AG04449 (cell line): Measurements from ENCODE around the gene FAM9C.

Experiments
- CTCF ChIA-PET: fragments of 350-600 bp; formaldehyde crosslinking; extraction: SDS; loops from one replicate; lab custom pipeline; 2021; ENCODE audit warnings: antibody characterized with exemption; lab: Yijun Ruan, JAX
- POLR2A ChIA-PET: fragments of 400-600, 350-600 bp; formaldehyde crosslinking; extraction: SDS; loops from one replicate; lab custom pipeline; 2020; ENCODE audit warnings: antibody characterized with exemption, inconsistent platforms; lab: Yijun Ruan, JAX
- DNase-seq: peaks from one replicate; pipeline ENCODE4 v3.0.0-alpha.2; 2010; ENCODE audit warnings: low read depth, low spot score
- H3K4me3 ChIP-seq: 2 replicates; pipeline ENCODE4 v1.5.1; 2011; ENCODE audit warnings: low read depth, mild to moderate bottlenecking, control low read depth, low read length
- TF ChIP-seq, protein P1 (sequence below): IDR thresholded peaks from one replicate; pipeline ENCODE4 v1.5.1; 2011; ENCODE audit warnings: mild to moderate bottlenecking, moderate library complexity, low read length, control low read depth, inconsistent platforms; ENCODE audit not compliant: insufficient read depth; ENCODE audit errors: missing control alignments

The FAM9C gene

GRCh38 chrX:13051529-13052172 is 7.2 kb upstream of the FAM9C start:
- ChIA-PET POLR2A (no interaction called here), CTCF (no interaction called here)
- no peak overlapping the region for H3K4me3 ChIP-seq
- DNase-seq, result no peak
- TF ChIP-seq, protein P1, sequence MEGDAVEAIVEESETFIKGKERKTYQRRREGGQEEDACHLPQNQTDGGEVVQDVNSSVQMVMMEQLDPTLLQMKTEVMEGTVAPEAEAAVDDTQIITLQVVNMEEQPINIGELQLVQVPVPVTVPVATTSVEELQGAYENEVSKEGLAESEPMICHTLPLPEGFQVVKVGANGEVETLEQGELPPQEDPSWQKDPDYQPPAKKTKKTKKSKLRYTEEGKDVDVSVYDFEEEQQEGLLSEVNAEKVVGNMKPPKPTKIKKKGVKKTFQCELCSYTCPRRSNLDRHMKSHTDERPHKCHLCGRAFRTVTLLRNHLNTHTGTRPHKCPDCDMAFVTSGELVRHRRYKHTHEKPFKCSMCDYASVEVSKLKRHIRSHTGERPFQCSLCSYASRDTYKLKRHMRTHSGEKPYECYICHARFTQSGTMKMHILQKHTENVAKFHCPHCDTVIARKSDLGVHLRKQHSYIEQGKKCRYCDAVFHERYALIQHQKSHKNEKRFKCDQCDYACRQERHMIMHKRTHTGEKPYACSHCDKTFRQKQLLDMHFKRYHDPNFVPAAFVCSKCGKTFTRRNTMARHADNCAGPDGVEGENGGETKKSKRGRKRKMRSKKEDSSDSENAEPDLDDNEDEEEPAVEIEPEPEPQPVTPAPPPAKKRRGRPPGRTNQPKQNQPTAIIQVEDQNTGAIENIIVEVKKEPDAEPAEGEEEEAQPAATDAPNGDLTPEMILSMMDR, result no peak

- POLR2A ChIA-PET, result no interaction called here
- CTCF ChIA-PET, result no interaction called here
- TF ChIP-seq, protein P1, result no peak
- no peak overlapping the region for H3K4me3 ChIP-seq
- DNase-seq, result no peak
Observed at GRCh38 chrX:13051167-13051528, 6.7 kb upstream of the FAM9C start.

DNA sequence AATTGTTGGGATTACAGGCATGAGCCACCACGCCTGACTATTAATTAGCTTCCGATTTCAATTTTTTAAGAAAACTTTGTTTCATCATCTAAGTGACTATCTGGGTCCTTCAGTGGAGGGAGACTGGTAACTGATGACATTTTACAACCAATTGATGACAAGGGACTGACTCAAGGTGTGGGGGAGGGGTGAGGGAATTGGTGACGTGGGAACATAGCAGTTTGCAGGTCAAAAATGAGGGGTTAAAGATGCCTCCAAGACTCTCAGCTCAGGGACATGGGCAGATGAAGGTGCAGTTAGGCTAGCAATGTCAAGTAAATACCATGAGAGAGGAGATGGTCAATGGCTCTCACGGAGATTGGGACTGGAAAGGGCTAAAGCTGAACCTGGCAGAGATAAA is 5.7 kb upstream of the FAM9C start:
- no peak overlapping the region for H3K4me3 ChIP-seq
- CTCF ChIA-PET, result interaction anchor here (1.2 kb wide), 1 partner anchor 438 kb away, joined by 5 read pairs; no protein-coding TSS in a partner anchor
- POLR2A ChIA-PET, result no interaction called here
- TF ChIP-seq, protein P1, result no peak
- DNase-seq, result no peak

GRCh38 chrX:13048280-13048679 is 3.9 kb upstream of the FAM9C start:
- no peak overlapping the region for H3K4me3 ChIP-seq
- POLR2A ChIA-PET, result no interaction called here
- no peak for DNase-seq
- CTCF ChIA-PET, result interaction anchor here (1.0 kb wide), 1 partner anchor 12 kb away, joined by 3 read pairs; no protein-coding TSS in a partner anchor
- TF ChIP-seq, protein P1, result no peak

- no peak for DNase-seq
- TF ChIP-seq, protein P1, result no peak
- POLR2A ChIA-PET, result no interaction called here
- CTCF ChIA-PET, result interaction anchor here (1.0 kb wide), 1 partner anchor 12 kb away, joined by 3 read pairs; no protein-coding TSS in a partner anchor
- H3K4me3 ChIP-seq, result no peak overlapping the region
Observed at GRCh38 chrX:13047759-13048158, 3.3 kb upstream of the FAM9C start.

DNA sequence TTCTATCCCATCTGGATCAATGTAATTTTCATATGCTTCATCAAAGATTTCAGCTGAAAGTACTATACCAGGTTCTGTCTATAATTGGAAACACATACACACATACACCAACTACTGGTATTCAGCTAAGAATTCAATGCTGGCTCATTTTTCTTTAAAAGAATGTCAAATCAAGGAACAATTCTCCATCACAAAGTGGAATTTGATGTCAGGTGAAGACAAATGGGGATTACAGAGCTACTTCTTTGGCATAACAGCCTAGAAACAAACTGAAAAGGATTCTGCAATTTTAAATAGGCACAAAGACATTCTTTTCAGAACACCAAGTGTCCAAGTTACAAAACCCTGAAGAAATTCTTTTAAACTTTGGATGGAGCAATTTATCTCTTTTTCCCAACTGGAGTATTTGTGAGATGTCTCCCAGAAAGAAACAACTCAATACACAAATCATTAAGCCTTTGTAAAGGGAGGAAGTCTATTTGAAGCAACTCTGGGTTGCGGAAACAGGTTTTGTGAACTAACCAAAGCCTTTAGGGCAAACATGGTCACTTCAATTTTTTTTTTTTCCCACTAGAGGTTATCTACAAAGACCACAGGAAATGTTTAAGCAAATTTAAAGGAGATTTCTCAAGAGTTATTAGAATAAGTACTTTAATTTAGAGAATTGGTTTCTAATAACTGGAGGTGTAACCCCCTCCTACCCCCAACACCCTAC is 1.9 kb upstream of the FAM9C start:
- TF ChIP-seq, protein P1, result no peak
- no peak for DNase-seq
- CTCF ChIA-PET, result no interaction called here
- POLR2A ChIA-PET, result interaction anchor here (1.1 kb wide), 1 partner anchor 68 kb away, joined by 4 read pairs; no protein-coding TSS in a partner anchor
- H3K4me3 ChIP-seq, result no peak overlapping the region
